Measurements from ENCODE around the gene RHOT1.
A peak's percentile ranks its signal among the peaks of the same experiment; 100 is the strongest.
"Not testable (repeated sequence)": the region's sequence is repeated elsewhere in the genome, so short reads cannot be mapped to it uniquely, and the experiment has no call there.

Gene RHOT1

DNA sequence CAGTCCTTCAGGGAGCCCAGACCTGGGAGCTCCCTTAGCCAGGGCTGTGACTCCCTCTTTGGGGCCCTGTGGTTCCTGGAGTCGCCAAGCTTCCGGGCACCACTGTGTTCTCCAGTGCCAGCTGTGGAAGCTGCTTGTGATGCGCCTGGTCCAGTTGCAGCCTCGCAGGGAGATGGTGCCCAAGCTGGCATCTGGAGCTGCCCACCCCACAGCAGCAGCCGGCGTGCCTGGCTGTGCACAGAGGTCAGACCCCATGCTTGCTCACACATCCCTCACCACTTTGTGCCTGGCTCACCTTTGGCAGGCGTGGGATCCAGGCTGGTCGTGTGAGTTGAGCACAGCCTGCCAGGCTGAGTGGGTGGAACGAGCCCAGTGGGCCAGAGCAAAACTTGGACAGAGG lies 18.2 kb downstream of the RHOT1 start:
- DNase-seq = no peak

GRCh38 chr17:32161029-32161428 lies 18.7 kb downstream of the RHOT1 start:
- DNase-seq = no peak

- peak; percentile 30 for DNase-seq
Observed at GRCh38 chr17:32161506-32162365, 19.4 kb downstream of the RHOT1 start.

DNA sequence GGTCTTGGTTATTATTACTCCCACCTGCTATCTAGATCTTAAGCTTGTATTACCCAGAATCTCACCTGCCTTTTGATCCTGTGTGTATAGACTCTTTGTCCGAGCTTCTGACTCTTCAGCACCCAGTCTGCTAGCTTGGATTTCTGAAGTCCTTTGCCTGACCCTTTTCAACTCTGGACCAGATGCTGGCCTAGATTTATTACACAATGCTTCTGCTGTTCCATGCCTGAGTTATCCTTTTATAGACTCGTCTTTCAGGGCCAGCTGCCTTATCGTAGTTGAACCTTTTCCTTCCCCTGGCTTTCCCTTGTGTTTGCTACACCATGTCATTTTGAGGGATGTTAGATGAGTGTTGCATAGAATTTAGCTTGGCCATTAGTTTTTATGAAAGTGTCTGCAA lies 32.6 kb downstream of the RHOT1 start:
- no peak for DNase-seq

- DNase-seq = not testable (repeated sequence)
Observed at GRCh38 chr17:32178679-32179078, 36.4 kb downstream of the RHOT1 start.

GRCh38 chr17:32179103-32179502 lies 36.8 kb downstream of the RHOT1 start:
- DNase-seq = not testable (repeated sequence)

- not testable (repeated sequence) for DNase-seq
Observed at GRCh38 chr17:32179526-32179925, 37.2 kb downstream of the RHOT1 start.

DNA sequence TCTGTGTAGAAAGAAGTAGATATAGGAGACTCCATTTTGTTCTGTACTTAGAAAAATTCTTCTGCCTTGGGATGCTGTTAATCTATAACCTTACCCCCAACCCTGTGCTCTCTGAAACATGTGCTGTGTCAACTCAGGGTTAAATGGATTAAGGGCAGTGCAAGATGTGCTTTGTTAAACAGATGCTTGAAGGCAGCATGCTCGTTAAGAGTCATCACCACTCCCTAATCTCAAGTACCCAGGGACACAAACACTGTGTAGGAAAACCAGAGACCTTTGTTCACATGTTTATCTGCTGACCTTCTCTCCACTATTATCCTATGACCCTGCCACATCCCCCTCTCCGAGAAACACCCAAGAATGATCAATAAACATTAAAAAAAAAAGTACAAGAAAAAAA lies 38.0 kb downstream of the RHOT1 start:
- not testable (repeated sequence) for DNase-seq

DNA sequence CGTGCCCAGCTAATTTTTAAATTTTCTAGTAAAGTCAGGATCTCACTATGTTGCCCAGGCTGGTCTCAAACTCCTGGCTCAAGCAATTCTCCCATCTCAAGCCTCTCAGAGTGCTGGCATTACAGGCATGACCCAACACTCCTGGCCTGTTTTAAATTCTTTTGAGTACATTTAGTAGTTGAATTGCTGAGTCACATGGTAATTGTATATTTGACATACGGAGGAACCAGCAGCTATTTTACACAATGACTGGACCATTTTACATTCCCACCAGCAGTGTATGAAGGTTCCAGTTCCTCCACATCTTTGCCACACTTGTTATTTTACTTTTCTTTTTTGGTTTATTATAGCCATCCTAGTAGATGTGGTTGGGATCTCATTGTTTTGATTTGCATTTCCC lies 43.6 kb downstream of the RHOT1 start:
- DNase-seq = no peak

DNA sequence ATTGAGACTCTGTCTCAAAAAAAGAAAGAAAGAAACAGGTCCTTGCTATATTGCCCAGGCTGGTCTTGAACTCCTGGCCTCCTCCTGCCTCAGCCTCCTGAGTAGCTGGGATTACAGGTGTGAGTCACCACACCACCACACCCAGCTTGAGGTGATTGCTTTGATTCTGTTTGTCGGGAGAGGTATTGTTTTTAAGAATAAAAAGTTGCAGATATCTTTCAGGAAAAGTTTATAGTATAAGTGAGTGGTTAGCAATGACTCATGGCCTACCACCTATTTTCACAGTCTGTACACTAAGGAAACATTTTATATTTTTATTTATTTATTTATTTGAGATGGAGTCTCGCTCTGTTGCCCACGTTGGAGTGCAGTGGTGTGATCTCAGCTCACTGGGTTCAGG lies 45.0 kb downstream of the RHOT1 start:
- no peak for DNase-seq

DNA sequence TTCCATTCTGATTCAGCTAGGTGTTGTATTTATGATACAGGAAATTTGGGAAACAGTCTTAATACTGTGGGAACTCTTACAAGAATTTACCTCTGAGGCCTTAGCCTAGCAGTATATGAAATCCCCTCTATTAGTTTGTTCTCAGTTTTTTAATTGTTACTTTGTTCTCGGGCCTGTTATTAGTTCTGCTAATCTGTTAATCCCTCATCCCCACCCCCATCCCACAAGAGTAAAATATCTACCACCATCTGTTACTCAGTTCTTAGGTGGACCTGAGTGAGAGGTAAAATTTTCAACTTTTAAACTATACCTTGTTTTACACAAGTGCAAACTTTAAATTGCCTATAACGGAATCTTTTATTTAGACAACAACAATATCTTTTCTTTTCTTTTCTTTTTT lies 47.0 kb downstream of the RHOT1 start:
- DNase-seq = no peak

DNA sequence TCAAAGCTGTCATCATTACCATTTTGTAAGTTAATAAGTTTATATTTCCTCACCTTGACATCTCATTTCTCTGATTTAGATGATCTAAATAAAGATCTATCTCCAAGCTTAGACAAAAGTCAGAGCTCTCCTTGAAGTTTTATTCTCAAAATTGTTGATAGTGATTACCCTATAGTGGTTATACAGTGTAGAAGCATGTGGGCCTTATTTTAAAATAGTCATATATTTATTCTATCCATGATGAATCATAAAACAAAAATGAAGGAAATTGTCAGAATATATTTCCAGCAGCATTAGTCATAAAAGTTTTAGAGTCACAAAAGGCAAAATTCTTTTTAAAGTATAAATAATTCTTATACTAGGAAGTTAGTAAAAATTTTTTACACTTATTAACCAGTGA lies 49.0 kb downstream of the RHOT1 start:
- DNase-seq = no peak

GRCh38 chr17:32192379-32192778 lies 50.1 kb downstream of the RHOT1 start:
- no peak for DNase-seq

GRCh38 chr17:32197987-32198386 lies 55.7 kb downstream of the RHOT1 start:
- no peak for DNase-seq

GRCh38 chr17:32206861-32207260 lies 64.6 kb downstream of the RHOT1 start:
- DNase-seq = no peak

DNA sequence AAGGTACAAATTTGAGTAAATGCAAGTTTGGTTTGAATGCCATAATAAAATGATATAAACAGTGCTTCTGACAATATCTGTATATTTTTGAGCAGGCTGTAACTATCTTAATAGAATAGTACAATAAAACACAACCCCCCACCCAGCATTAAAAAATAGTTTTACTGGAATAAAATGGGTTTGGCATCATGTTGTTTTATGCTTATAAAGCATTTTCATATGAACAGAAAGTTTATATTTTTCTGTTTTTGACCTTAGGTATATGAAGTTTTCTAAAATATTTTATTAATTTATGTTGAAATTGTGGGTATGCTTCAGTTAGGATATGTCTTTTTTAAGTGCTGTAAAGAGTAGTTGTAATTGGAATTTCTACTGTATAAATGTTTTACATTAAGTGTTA lies 66.1 kb downstream of the RHOT1 start:
- DNase-seq = no peak

DNA sequence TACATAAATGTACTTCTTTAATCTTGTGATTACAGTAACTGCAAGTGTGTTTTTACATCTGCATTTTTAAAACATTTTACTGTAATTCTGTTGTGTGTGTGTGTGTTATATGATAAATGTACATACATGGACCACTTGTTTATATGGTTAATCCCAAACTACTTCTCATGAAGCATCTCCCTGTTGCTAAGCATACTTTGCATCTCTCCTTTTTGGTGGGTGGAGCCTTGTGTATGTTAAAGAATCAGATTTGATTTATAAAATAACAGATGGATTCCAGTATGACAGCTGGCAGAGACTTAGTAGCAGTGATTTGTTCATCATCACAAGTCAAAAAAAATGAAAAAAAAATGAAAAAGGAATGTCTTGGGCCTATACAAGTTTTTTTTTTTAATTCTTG lies 67.3 kb downstream of the RHOT1 start:
- DNase-seq = no peak

- no peak for DNase-seq
Observed at GRCh38 chr17:32211671-32212070, 69.4 kb downstream of the RHOT1 start.

DNA sequence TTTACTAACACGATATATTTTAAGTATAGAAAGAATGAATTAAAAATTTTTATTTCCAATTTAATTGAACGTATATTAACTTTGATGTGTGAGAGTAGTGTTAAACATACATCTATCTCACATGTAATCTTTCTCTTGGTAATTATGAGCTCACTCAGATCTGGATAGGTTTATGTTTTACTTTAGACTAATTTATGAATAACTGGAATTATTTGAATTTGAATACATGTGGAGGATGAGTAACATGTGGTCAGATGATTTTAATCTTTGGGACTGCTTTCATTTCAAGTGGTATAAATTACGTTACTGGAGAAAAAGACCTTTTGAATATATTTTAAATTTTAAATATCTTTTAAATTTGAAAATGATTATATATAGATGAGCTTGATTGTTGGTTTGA lies 73.4 kb downstream of the RHOT1 start:
- DNase-seq = no peak

- no peak for DNase-seq
Observed at GRCh38 chr17:32222621-32223020, 80.3 kb downstream of the RHOT1 start.

DNA sequence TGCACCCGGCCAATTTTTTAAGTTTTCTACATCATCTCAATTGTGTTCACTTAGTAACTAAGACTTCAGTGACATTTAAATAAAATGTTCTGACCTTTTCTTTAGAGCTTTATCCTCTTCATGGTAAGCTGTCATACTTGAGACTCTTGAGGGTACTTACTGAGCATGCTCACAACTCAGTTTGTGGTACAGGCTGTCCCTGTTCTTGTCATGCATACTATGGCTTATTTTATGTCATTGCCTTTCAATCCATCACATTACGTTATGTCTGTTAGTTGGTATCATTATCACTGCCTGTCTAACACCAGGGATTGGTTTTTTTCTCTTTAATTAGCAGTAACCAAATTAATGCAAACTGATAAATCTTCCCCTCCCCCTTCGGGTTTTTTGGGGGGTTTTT lies 81.4 kb downstream of the RHOT1 start:
- DNase-seq = no peak

- no peak for DNase-seq
Observed at GRCh38 chr17:32226886-32227285, 84.6 kb downstream of the RHOT1 start.

- no peak for DNase-seq
Observed at GRCh38 chr17:32227910-32228309, 85.6 kb downstream of the RHOT1 start.

- DNase-seq = no peak
Observed at GRCh38 chr17:32235588-32235987, 93.3 kb downstream of the RHOT1 start.

DNA sequence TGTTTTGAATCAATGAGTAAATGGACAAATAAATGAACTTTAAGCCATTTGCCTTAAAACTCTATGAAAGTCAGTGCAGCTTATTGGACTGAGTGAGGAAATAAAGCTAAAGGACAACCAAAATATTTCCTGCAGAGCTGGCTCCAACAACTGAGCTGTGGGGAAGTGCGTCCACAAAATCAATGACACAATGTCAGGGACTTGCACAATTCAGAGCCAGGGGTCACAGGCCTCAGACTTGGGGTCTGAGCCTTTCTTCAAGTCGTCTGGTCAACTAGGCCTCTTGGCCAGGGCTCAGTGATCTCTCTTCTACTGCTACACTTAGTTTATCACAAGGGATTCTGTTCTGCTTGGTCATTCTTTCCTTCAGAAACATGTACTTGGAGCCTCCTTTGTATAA lies 97.2 kb downstream of the RHOT1 start:
- DNase-seq = no peak
